ENCODE results near the gene CCNJL.

GRCh38 chr5:160297004-160297403 is 15.4 kb downstream of the CCNJL start:
- TF ChIP-seq CTCF (IDR thresholded peaks at IDR 0.05), result no peak
- TF ChIP-seq POLR2AphosphoS5 (IDR thresholded peaks at IDR 0.05; ENCODE audit: insufficient read depth in 1 of 2, low read depth in 1 of 2), result no peak
- TF ChIP-seq POLR2A (IDR thresholded peaks at IDR 0.05), result no peak

Data from vagina (tissue), 2 donors.